ENCODE measurements around the gene LDHAL6A.

DNA sequence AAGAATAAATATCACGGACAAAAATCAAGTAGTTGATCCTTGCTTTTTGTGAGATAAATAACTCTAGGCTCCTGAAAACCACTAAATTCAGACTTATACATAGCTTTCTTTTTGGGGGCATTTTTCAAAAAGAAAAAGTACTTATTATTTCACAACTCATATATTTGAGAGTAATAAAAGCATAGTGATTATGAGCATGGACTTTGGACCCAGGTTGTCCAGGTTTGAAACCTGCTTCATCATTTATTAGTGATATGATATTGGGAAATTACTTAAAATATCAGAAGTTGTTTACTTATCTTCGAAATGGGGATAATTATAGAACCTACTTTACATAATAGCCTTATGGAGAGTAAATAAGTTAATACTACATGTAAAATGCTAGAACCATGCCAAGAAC lies 17.0 kb upstream of the LDHAL6A start:
- TF ChIP-seq, protein P1, sequence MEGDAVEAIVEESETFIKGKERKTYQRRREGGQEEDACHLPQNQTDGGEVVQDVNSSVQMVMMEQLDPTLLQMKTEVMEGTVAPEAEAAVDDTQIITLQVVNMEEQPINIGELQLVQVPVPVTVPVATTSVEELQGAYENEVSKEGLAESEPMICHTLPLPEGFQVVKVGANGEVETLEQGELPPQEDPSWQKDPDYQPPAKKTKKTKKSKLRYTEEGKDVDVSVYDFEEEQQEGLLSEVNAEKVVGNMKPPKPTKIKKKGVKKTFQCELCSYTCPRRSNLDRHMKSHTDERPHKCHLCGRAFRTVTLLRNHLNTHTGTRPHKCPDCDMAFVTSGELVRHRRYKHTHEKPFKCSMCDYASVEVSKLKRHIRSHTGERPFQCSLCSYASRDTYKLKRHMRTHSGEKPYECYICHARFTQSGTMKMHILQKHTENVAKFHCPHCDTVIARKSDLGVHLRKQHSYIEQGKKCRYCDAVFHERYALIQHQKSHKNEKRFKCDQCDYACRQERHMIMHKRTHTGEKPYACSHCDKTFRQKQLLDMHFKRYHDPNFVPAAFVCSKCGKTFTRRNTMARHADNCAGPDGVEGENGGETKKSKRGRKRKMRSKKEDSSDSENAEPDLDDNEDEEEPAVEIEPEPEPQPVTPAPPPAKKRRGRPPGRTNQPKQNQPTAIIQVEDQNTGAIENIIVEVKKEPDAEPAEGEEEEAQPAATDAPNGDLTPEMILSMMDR (IDR thresholded peaks at IDR 0.05), result no peak
- no peak for TF ChIP-seq POLR2A (IDR thresholded peaks at IDR 0.05)

All from heart left ventricle (tissue), 13 donors.